Endothelial cell of umbilical vein (primary cell): ENCODE measurements around the gene RILP. TPM values are rescaled to one million over a fixed set of nuclear protein-coding genes. Genes with fewer than 3 reads are reported as not detected.

Source experiments
- Bru-seq: library from RNA; stranded (reverse); fragments of 400-500 nt; gene quantifications from one replicate; lab custom pipeline; 2021; lab: Mats Ljungman, UMichigan
- BruChase-seq, 2 experiments: library from RNA; stranded (reverse); fragments of 400-500 nt; gene quantifications; one replicate each; lab custom pipeline; 2021; lab: Mats Ljungman, UMichigan
- BruUV-seq: library from RNA; stranded (reverse); fragments of 400-500 nt; replicated peaks from 2 replicates; lab custom pipeline; 2021; lab: Mats Ljungman, UMichigan
- CTCF ChIA-PET: fragments of 300-600, 350-600 bp; sonication (Branson Sonifier 250); formaldehyde crosslinking; loops from one replicate; lab custom pipeline; 2021; ENCODE audit warnings: antibody characterized with exemption, inconsistent platforms; lab: Charles Lee
- POLR2A ChIA-PET: fragments of 300-600, 350-600 bp; sonication (Branson Sonifier 250); formaldehyde crosslinking; loops from one replicate; lab custom pipeline; 2021; ENCODE audit warnings: antibody characterized with exemption, inconsistent platforms; lab: Charles Lee
- DNase-seq: peaks from one replicate; pipeline ENCODE4 v3.0.0-alpha.2; 2011; ENCODE audit warnings: low read depth, low spot score
- FAIRE-seq: peaks from 2 replicates; lab custom pipeline; 2011; peaks lifted over from hg19 to GRCh38; lab: Jason Lieb, UNC
- H2AFZ ChIP-seq: 2 replicates; pipeline ENCODE4 v1.6.0; 2012; ENCODE audit warnings: low read depth, low read length, control low read depth, inconsistent platforms
- H3K27ac ChIP-seq: 2 replicates; pipeline ENCODE4 v1.5.1; 2011; ENCODE audit warnings: low read depth, mild to moderate bottlenecking, control low read depth, low read length, moderate library complexity; ENCODE audit not compliant: insufficient read depth
- H3K27me3 ChIP-seq, 2 experiments: 2 replicates each; pipeline versions ENCODE4 v1.6.0 to v1.6.1; 2011; ENCODE audit warnings: low read length in 2 of 2, mixed read lengths in 1 of 2; ENCODE audit not compliant: control insufficient read depth in 2 of 2, insufficient read depth in 2 of 2
- H3K36me3 ChIP-seq, 2 experiments: 2 replicates in 1 of 2; 3 replicates in 1 of 2; pipeline ENCODE4 v1.5.1; 2011; ENCODE audit warnings: low read length in 2 of 2, mild to moderate bottlenecking in 1 of 2, moderate library complexity in 1 of 2; ENCODE audit not compliant: control insufficient read depth in 2 of 2, insufficient read depth in 2 of 2; ENCODE audit errors: extremely low read depth in 1 of 2
- H3K4me1 ChIP-seq: 3 replicates; pipeline ENCODE4 v1.5.1; 2011; ENCODE audit warnings: mild to moderate bottlenecking, low read length; ENCODE audit not compliant: control insufficient read depth, insufficient read depth; ENCODE audit errors: extremely low read depth
- H3K4me2 ChIP-seq: 2 replicates; pipeline ENCODE4 v1.6.1; 2011; ENCODE audit warnings: low read length, control low read depth, mixed read lengths; ENCODE audit not compliant: insufficient read depth
- H3K4me3 ChIP-seq, 3 experiments: fragments of 200-600 bp in 1 of 3; sonication (generic), shearing (Covaris generic) in 1 of 3; replicated peaks in 1 of 3; 2 replicates each; pipeline ENCODE4 v1.5.1; 2011 to 2016; ENCODE audit warnings: control low read depth in 3 of 3, low read length in 3 of 3, mild to moderate bottlenecking in 2 of 3, inconsistent platforms in 1 of 3, low read depth in 1 of 3, moderate library complexity in 1 of 3; ENCODE audit not compliant: insufficient read depth in 1 of 3
- H3K79me2 ChIP-seq: 2 replicates; pipeline ENCODE4 v1.6.0; 2012; ENCODE audit warnings: low read length, inconsistent platforms; ENCODE audit not compliant: control insufficient read depth, insufficient read depth
- H3K9ac ChIP-seq: replicated peaks from 2 replicates; pipeline ENCODE3; 2011; ENCODE audit warnings: low read length, control low read depth; ENCODE audit not compliant: insufficient read depth; ENCODE audit errors: extremely low read depth
- H3K9me1 ChIP-seq: replicated peaks from 3 replicates; pipeline ENCODE4 v1.6.0; 2011; ENCODE audit warnings: mild to moderate bottlenecking, low read length; ENCODE audit not compliant: control insufficient read depth, insufficient read depth; ENCODE audit errors: extremely low read depth
- H3K9me3 ChIP-seq: replicated peaks from 2 replicates; pipeline ENCODE4 v1.5.1; 2012; ENCODE audit warnings: low read length, inconsistent platforms; ENCODE audit not compliant: control insufficient read depth, insufficient read depth
- H4K20me1 ChIP-seq: replicated peaks from 2 replicates; pipeline ENCODE3; 2011; ENCODE audit warnings: mild to moderate bottlenecking, low read length; ENCODE audit not compliant: control insufficient read depth, insufficient read depth; ENCODE audit errors: extremely low read depth
- FOS ChIP-seq: IDR thresholded peaks from 2 replicates; pipeline ENCODE4 v1.6.1; 2011; ENCODE audit warnings: mild to moderate bottlenecking, low read length, moderate library complexity, borderline replicate concordance; ENCODE audit not compliant: insufficient read depth
- GATA2 ChIP-seq: IDR thresholded peaks from 2 replicates; pipeline ENCODE4 v1.7.0; 2011; ENCODE audit warnings: low read depth, mild to moderate bottlenecking, moderate library complexity, mixed read lengths, low read length; ENCODE audit not compliant: insufficient read length, insufficient read depth
- JUN ChIP-seq: IDR thresholded peaks from 2 replicates; pipeline ENCODE4 v1.6.1; 2011; ENCODE audit warnings: borderline replicate concordance, low read depth; ENCODE audit not compliant: insufficient read length, insufficient read depth
- MYC ChIP-seq: IDR thresholded peaks from one replicate; pipeline ENCODE4 v1.6.1; 2011; ENCODE audit warnings: mild to moderate bottlenecking, low read depth, low read length
- POLR2A ChIP-seq: IDR thresholded peaks from 2 replicates; pipeline ENCODE4 v1.6.1; 2012; ENCODE audit warnings: low read depth, mild to moderate bottlenecking, control low read depth, low read length
- POLR2AphosphoS5 ChIP-seq: IDR thresholded peaks from 2 replicates; pipeline ENCODE4 v1.6.1; 2012; ENCODE audit warnings: low read depth, mild to moderate bottlenecking, control low read depth, low read length, moderate library complexity; ENCODE audit not compliant: insufficient read depth
- dilution Hi-C: fragments of 300-500 bp; cut with MboI; formaldehyde crosslinking; loops from one replicate; pipeline ENCODE4 v1.15.0; 2019; ENCODE audit warnings: low sequenced_read_pairs; ENCODE audit not compliant: extremely low pct_ligation_motif_present
- intact Hi-C: fragments of 100-400 bp; cut with micrococcal nuclease; formaldehyde crosslinking; loops from one replicate; pipeline ENCODE4 v1.10.0; 2022
- long read RNA-seq: library from polyadenylated mRNA; stranded (forward); transcript quantifications from one replicate; pipeline ENCODE4 v2.0.0, GENCODE V29; 2021
- polyA minus RNA-seq, 3 experiments: library from RNA; depleted of rRNA, polyadenylated mRNA; stranded (reverse); fragments of >200 nt; gene quantifications; 1 replicate in 1 of 3; 2 replicates in 2 of 3; pipeline ENCODE4 v1.2.3, GENCODE V29; 2011
- polyA plus RNA-seq, 4 experiments: library from polyadenylated mRNA; depleted of rRNA in 3 of 4; stranded (reverse) in 3 of 4; unstranded in 1 of 4; fragments of >200 nt; gene quantifications; 2 replicates each; pipeline versions ENCODE4 v1.2.1 to v1.2.3, GENCODE V29; 2011 to 2012; ENCODE audit warnings: missing spikeins in 1 of 4
- total RNA-seq: library from RNA; stranded (reverse); gene quantifications from 2 replicates; pipeline ENCODE4 v1.2.3, GENCODE V29; 2021
- TF ChIP-seq, protein P1 (sequence below): IDR thresholded peaks from 2 replicates; pipeline ENCODE4 v1.6.1; 2011; ENCODE audit not compliant: insufficient read depth, insufficient read length

RILP gene
- total RNA-seq (8.9 and 9.4 TPM in 2 replicates), polyA plus RNA-seq (9.3 and 10.0 TPM in 2 replicates), polyA minus RNA-seq (3.7 and 4.1 TPM in 2 replicates), Bru-seq, nascent RNA (percentile 33 among the genes with signal in this experiment), BruChase-seq, experiment 1, labeled RNA remaining after a 6-hour chase (percentile 43 among the genes with signal in this experiment), BruChase-seq, experiment 2, labeled RNA remaining after a 2-hour chase (percentile 38 among the genes with signal in this experiment)
- 9.8 and 11.0 TPM in 2 replicates for polyA plus RNA-seq (2011; cell fraction: cytosol; rRNA removed)
- polyA plus RNA-seq (2011; cell fraction: nucleus; rRNA removed), result 7.8 and 10.0 TPM in 2 replicates
- 6.9 and 10.5 TPM in 2 replicates for polyA plus RNA-seq (2012)
- 6.1 TPM for polyA minus RNA-seq (2011; cell fraction: cytosol; rRNA and poly(A)+ RNA removed)
- 1.2 and 2.6 TPM in 2 replicates for polyA minus RNA-seq (2011; cell fraction: nucleus; rRNA and poly(A)+ RNA removed)
- long read RNA-seq, transcript RILP-204 (4 exons, 978 nt), result major isoform, 7 of 30 reads
- long read RNA-seq, partial matches to known transcripts, result 11 of 30 reads
- long read RNA-seq, other reads (novel, unspliced or antisense), result 8 of 30 reads

DNA sequence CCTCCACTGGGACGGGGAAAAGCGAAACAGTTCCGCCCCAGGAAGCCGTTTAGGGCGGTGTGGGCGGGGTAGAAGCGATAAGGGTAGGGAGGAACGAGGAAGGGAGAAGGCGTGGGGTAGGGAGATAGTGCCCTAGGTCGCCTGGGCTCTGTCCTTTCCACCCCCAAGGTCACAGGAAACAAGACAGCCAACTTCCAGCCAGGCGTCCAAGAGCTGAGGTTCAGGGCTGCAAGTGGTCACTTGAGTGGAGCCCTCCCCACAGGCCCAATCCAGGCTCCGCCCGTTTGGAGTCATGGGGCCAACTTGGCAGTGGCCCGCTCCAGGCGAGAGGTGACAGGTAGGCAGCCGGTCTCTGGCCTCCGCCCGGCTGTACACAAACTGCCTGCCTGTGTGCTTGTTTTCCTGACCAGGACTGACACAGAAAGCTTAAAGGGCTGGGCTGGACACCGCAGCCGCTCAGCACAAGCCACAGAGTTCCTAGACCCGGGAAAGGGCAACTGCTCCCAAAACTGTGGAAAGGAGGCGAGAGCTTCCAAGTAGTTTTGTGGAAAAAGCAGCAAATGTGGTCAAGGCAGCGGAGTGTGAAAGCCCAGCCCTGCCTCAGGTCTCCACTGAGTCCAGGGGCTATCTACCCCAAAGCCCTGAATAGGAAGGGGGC lies at the start of gene RILP:
Gene RILP, minus strand, starts transcription at position 23 of the 658 bp plus-strand sequence. CDS start 62 bp downstream, outside the sequence.
- Histone ChIP-seq H2AFZ (peak within 1 kb of the TSS; percentile 76), H3K9ac (peak within 1 kb of the TSS; percentile 20), H3K4me1 (peaks cover 33% of the 10 kb centered on the region), H3K4me2 (peak within 1 kb of the TSS; percentile 50), H3K9me3 (no peaks in the 10 kb centered on the region), H3K27me3 (no peaks in the 10 kb centered on the region), H3K9me1 (no peaks in the 10 kb centered on the region), H4K20me1 (no peaks in the 10 kb centered on the region), H3K79me2 (peaks cover 6% of the 10 kb centered on the region), H3K36me3 (peaks cover 27 to 35% of the 10 kb centered on the region in 2 experiments), H3K27ac (peak within 1 kb of the TSS; percentile 54), H3K4me3 (peak within 1 kb of the TSS; percentile 10 to 52 (median 39))
- DNase-seq, result peak; percentile 61
- TF ChIP-seq GATA2, result no peak
- TF ChIP-seq POLR2A, result no peak
- no peak for TF ChIP-seq POLR2AphosphoS5
- no peak for TF ChIP-seq FOS
- no peak for TF ChIP-seq MYC
- TF ChIP-seq, protein P1, sequence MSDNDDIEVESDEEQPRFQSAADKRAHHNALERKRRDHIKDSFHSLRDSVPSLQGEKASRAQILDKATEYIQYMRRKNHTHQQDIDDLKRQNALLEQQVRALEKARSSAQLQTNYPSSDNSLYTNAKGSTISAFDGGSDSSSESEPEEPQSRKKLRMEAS, result no peak
- no peak for TF ChIP-seq JUN
- BruUV-seq, result no TSS peak
- dilution Hi-C loops, result no loop called here
- ChIA-PET CTCF (interaction anchor here (0.9 to 7.7 kb wide), 18 partner anchors 9 to 395 kb away, joined by 3 to 218 read pairs (median 7); partner anchors contain the start of genes INPP5K and SLC43A2), POLR2A (interaction anchor here (1.0 to 2.1 kb wide), 3 partner anchors 66 to 76 kb away, joined by 3 to 10 read pairs (median 9); no protein-coding TSS in a partner anchor)
- intact Hi-C loops, result loop anchor here (1.0 to 2.0 kb wide), 5 partner anchors 35 to 391 kb away; partner anchors contain the start of genes INPP5K and PRPF8
- peak; percentile 68 for FAIRE-seq
